GM21528 (cell line): ENCODE data around the gene ITGB5.
"Not testable (repeated sequence)": the region's sequence is repeated elsewhere in the genome, so short reads cannot be mapped to it uniquely, and the experiment has no call there.

ENCODE experiments used
- ATAC-seq: cut with Tn5 transposase; IDR thresholded peaks from one replicate; pipeline ENCODE4 v1.9.1; 2021; ENCODE audit warnings: mild to moderate bottlenecking, moderate library complexity; ENCODE audit not compliant: unreplicated experiment, low FRiP score

The ITGB5 gene

GRCh38 chr3:124837730-124838186, 49.4 kb downstream of the ITGB5 start:
- no peak for ATAC-seq

GRCh38 chr3:124837065-124837464, 50.1 kb downstream of the ITGB5 start:
- ATAC-seq, result no peak

- no peak for ATAC-seq
These were observed 50.7 kb downstream of the ITGB5 start for GRCh38 chr3:124836448-124836847.

- peak; percentile 88 for ATAC-seq
These were observed 52.1 kb downstream of the ITGB5 start for GRCh38 chr3:124834723-124835718.

- no peak for ATAC-seq
These were observed 53.3 kb downstream of the ITGB5 start for GRCh38 chr3:124833710-124834332.

- ATAC-seq, result no peak
These were observed 54.1 kb downstream of the ITGB5 start for GRCh38 chr3:124832782-124833709.

- no peak for ATAC-seq
These were observed 55.5 kb downstream of the ITGB5 start for GRCh38 chr3:124831628-124832199.

- no peak for ATAC-seq
These were observed 57.2 kb downstream of the ITGB5 start for GRCh38 chr3:124829819-124830554.

GRCh38 chr3:124829178-124829818, 57.9 kb downstream of the ITGB5 start:
- ATAC-seq, result no peak

GRCh38 chr3:124827476-124828206, 59.5 kb downstream of the ITGB5 start:
- ATAC-seq, result not testable (repeated sequence)

GRCh38 chr3:124826703-124827102, 60.5 kb downstream of the ITGB5 start:
- no peak for ATAC-seq

- no peak for ATAC-seq
These were observed 62.8 kb downstream of the ITGB5 start for GRCh38 chr3:124824286-124824915.

- ATAC-seq, result no peak
These were observed 63.5 kb downstream of the ITGB5 start for GRCh38 chr3:124823648-124824047.

- no peak for ATAC-seq
These were observed 64.0 kb downstream of the ITGB5 start for GRCh38 chr3:124823206-124823605.

GRCh38 chr3:124821356-124821755, 65.8 kb downstream of the ITGB5 start:
- no peak for ATAC-seq

GRCh38 chr3:124818398-124819091, 68.6 kb downstream of the ITGB5 start:
- no peak for ATAC-seq

GRCh38 chr3:124817079-124817478, 70.1 kb downstream of the ITGB5 start:
- ATAC-seq, result no peak
